ENCODE results near the gene THEMIS.

Gene THEMIS

DNA sequence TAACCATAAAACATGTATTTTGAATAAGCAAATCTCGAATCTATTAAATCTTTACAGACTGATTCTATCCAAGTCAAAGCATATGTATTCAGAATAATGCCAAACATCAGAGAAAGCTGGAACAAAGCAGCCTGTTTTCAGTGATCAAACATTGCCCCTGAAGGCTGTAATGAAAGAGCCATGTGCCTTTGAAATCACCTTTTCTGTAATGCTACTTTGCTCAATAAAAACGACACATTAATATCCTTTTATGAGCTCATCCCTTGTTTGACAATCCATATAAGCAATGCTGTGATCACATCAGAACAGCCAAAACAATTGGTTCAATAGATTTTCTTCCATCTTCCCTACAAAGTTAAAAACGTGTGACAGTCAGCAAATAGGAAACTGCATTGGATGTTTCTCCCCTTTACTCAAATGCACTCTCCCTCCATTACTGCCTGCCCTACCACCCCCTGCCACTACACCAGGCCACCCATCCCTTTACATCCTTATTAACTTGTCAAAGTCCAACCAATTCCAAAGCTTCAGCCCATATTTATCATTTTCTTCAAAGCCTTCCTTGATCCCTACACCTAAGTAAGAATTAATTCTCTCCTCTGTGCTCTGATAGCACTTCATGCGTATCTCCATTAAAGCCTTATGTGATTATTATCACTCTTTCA lies 42.0 kb downstream of the THEMIS start:
- TF ChIP-seq TCF12 (IDR thresholded peaks at IDR 0.05; ENCODE audit: low read depth): no peak
- TF ChIP-seq FOXM1 (IDR thresholded peaks at IDR 0.05; ENCODE audit: borderline replicate concordance, low read depth): no peak
- no peak for TF ChIP-seq NFIC (IDR thresholded peaks at IDR 0.05)

DNA sequence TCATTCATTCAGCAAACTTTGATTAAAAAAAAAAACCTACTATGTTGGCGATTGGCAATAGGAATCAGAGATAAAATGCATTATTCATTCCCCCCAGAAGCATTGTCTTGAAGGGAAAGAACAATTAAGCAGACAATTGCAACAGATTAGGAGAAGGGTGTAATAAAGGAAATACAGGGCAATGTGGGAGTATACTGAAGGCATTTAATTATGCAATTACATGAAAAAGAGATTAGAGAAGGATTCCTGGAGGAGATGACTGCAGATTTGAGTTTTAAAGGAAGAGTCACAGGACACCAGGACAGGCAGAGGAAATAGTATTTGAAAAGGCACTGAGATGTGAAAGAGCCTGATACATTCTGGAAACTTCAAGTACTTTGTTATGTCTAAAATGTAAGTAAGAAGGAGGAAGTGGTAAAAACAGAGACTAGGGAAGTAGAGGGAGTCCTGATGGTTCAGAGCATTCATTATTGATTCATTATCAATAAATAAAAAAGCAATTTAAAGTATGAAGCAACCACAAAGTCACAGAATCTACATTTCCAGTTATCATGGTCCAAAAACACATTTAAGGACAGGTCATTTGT lies 43.7 kb downstream of the THEMIS start:
- TF ChIP-seq EP300 (IDR thresholded peaks at IDR 0.05; ENCODE audit: borderline replicate concordance): no peak
- TF ChIP-seq USF1 (IDR thresholded peaks at IDR 0.05): no peak
- no peak for TF ChIP-seq ZBTB7A (IDR thresholded peaks at IDR 0.05; ENCODE audit: low read depth)
- no peak for TF ChIP-seq NFIC (IDR thresholded peaks at IDR 0.05)
- TF ChIP-seq CREB1 (IDR thresholded peaks at IDR 0.05; ENCODE audit: low read depth): no peak
- no peak for TF ChIP-seq RAD21 (IDR thresholded peaks at IDR 0.05; ENCODE audit: low read depth)
- no peak for TF ChIP-seq FOXM1 (IDR thresholded peaks at IDR 0.05; ENCODE audit: borderline replicate concordance, low read depth)
- TF ChIP-seq TAF1 (IDR thresholded peaks at IDR 0.05; ENCODE audit: low read depth): no peak

DNA sequence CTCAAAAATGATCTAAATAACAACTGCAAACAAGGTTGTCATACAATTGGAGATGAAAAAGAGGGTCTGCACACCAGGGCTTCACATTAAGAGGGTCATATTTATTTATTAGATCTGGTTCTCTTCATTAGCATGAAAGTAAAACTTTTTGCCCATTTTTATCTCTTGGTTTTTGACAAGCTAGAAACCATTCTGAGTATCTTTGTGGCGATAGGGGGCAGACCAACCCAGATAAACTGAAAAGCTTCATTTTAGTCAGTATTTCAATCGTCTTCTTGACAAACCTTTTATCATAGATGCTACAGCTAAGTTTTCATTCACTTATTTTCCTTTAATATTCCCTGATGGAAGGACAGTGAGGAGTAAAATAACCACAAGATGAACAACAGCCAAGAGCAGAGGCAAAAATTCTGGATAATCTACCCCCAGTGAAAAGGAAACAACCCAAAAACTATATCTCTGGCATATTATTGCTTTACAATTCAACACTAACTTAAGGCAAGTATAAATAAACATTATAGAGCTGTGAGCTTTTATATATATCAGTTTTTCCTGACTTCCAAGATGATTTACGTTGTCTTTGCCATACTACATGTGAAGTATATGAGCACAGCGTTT lies 45.2 kb downstream of the THEMIS start:
- TF ChIP-seq TEAD4 (IDR thresholded peaks at IDR 0.05): no peak
- no peak for TF ChIP-seq CEBPB (IDR thresholded peaks at IDR 0.05)
- peak; percentile 27 for TF ChIP-seq RAD21 (IDR thresholded peaks at IDR 0.05; ENCODE audit: low read depth)

- TF ChIP-seq TAF1 (IDR thresholded peaks at IDR 0.05; ENCODE audit: low read depth) (no peak), ZBTB7A (IDR thresholded peaks at IDR 0.05; ENCODE audit: low read depth) (no peak), RAD21 (IDR thresholded peaks at IDR 0.05; ENCODE audit: low read depth) (peak; percentile 44)
Measured at GRCh38 chr6:127854009-127854408, 46.8 kb downstream of the THEMIS start.

DNA sequence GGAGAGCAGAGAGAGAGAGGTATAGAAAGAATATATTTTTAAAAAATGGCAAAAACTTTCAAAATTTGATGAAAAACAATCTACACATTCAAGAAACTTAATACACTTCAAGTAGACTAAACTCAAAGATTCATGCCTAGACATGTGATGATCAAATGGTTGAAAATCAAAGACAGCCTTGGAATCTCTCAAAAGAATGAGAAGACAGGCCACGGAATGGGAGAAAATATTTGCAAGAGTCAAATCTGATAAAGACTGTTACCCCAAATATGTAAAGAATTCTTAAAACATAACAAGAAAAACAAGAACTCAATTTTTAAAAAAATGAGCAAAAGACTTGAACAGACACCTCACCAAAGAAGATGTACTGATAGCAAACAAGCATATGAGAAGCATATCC lies 49.7 kb downstream of the THEMIS start:
- TF ChIP-seq CREB1 (IDR thresholded peaks at IDR 0.05; ENCODE audit: low read depth): no peak
- TF ChIP-seq ZBTB7A (IDR thresholded peaks at IDR 0.05; ENCODE audit: low read depth): no peak
- TF ChIP-seq RAD21 (IDR thresholded peaks at IDR 0.05; ENCODE audit: low read depth): no peak
- TF ChIP-seq TCF12 (IDR thresholded peaks at IDR 0.05; ENCODE audit: low read depth): no peak
- TF ChIP-seq EGR1 (IDR thresholded peaks at IDR 0.05): no peak
- TF ChIP-seq EP300 (IDR thresholded peaks at IDR 0.05; ENCODE audit: borderline replicate concordance): no peak
- TF ChIP-seq TEAD4 (IDR thresholded peaks at IDR 0.05): no peak
- no peak for TF ChIP-seq YY1 (IDR thresholded peaks at IDR 0.05; ENCODE audit: low read depth)
- TF ChIP-seq FOXM1 (IDR thresholded peaks at IDR 0.05; ENCODE audit: borderline replicate concordance, low read depth): no peak
- no peak for TF ChIP-seq REST (IDR thresholded peaks at IDR 0.05; ENCODE audit: low read depth)
- TF ChIP-seq MAX (IDR thresholded peaks at IDR 0.05): no peak
- TF ChIP-seq CEBPB (IDR thresholded peaks at IDR 0.05): no peak
- TF ChIP-seq USF1 (IDR thresholded peaks at IDR 0.05): no peak
- no peak for TF ChIP-seq NFIC (IDR thresholded peaks at IDR 0.05)
- no peak for TF ChIP-seq TAF1 (IDR thresholded peaks at IDR 0.05; ENCODE audit: low read depth)

DNA sequence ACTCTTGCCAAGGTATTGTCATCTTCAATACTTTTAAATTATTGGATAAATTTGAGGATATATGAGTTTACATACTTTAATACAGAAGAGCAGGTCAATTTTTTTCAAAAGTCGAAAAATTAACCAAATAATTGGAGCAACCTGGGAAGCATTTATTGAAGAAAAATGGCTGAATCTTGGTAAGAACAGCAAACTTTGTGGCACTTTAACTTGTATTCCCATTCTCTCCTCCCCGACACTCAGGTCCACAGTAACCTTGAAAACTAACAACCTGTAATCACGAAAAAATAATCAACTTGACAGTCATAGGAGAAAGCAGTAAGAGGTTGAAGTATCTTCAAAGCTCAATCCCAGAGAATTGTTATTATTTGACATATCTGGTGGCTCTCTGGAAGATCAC lies 55.6 kb downstream of the THEMIS start:
- TF ChIP-seq MAX (IDR thresholded peaks at IDR 0.05) (no peak), TCF12 (IDR thresholded peaks at IDR 0.05; ENCODE audit: low read depth) (no peak), USF1 (IDR thresholded peaks at IDR 0.05) (no peak), CEBPB (IDR thresholded peaks at IDR 0.05) (no peak), ZBTB7A (IDR thresholded peaks at IDR 0.05; ENCODE audit: low read depth) (no peak)

- TF ChIP-seq EGR1 (IDR thresholded peaks at IDR 0.05) (no peak), CEBPB (IDR thresholded peaks at IDR 0.05) (no peak), USF1 (IDR thresholded peaks at IDR 0.05) (no peak), REST (IDR thresholded peaks at IDR 0.05; ENCODE audit: low read depth) (no peak), ZBTB7A (IDR thresholded peaks at IDR 0.05; ENCODE audit: low read depth) (no peak), EP300 (IDR thresholded peaks at IDR 0.05; ENCODE audit: borderline replicate concordance) (no peak), TAF1 (IDR thresholded peaks at IDR 0.05; ENCODE audit: low read depth) (no peak), CREB1 (IDR thresholded peaks at IDR 0.05; ENCODE audit: low read depth) (no peak), TEAD4 (IDR thresholded peaks at IDR 0.05) (no peak), MAX (IDR thresholded peaks at IDR 0.05) (no peak), FOXM1 (IDR thresholded peaks at IDR 0.05; ENCODE audit: borderline replicate concordance, low read depth) (no peak), YY1 (IDR thresholded peaks at IDR 0.05; ENCODE audit: low read depth) (no peak), TCF12 (IDR thresholded peaks at IDR 0.05; ENCODE audit: low read depth) (no peak)
Measured at GRCh38 chr6:127844529-127844928, 56.3 kb downstream of the THEMIS start.
